Measurements from ENCODE around the gene KCNMA1.
"Not testable (repeated sequence)": the region's sequence is repeated elsewhere in the genome, so short reads cannot be mapped to it uniquely, and the experiment has no call there.

DNA sequence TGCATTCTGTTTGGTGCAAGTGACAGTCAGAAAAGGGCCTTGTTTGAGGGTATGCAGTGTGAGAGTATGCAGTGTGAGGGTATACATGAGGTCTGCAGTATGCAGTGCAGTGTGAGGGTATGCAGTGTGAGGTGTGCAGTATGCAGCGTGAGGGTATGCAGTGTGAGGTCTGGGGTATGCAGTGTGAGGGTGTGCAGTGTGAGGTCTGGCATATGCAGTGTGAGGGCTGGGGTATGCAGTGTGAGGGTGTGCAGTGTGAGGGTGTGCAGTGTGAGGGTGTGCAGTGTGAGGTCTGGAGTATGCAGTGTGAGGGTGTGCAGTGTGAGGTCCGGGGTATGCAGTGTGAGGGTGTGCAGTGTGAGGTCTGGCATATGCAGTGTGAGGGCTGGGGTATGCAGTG lies 117.8 kb downstream of the KCNMA1 start:
- TF ChIP-seq, protein P1, sequence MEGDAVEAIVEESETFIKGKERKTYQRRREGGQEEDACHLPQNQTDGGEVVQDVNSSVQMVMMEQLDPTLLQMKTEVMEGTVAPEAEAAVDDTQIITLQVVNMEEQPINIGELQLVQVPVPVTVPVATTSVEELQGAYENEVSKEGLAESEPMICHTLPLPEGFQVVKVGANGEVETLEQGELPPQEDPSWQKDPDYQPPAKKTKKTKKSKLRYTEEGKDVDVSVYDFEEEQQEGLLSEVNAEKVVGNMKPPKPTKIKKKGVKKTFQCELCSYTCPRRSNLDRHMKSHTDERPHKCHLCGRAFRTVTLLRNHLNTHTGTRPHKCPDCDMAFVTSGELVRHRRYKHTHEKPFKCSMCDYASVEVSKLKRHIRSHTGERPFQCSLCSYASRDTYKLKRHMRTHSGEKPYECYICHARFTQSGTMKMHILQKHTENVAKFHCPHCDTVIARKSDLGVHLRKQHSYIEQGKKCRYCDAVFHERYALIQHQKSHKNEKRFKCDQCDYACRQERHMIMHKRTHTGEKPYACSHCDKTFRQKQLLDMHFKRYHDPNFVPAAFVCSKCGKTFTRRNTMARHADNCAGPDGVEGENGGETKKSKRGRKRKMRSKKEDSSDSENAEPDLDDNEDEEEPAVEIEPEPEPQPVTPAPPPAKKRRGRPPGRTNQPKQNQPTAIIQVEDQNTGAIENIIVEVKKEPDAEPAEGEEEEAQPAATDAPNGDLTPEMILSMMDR (IDR thresholded peaks at IDR 0.05), result not testable (repeated sequence)
- not testable (repeated sequence) for TF ChIP-seq EZH2 (IDR thresholded peaks at IDR 0.05; ENCODE audit: borderline replicate concordance, insufficient read depth, low read depth, low read length, poor library complexity, severe bottlenecking)

Data from B cell (primary cell).